ENCODE measurements around the gene CALD1.

Gene CALD1

GRCh38 chr7:134787064-134787463 is 7.6 kb downstream of the CALD1 start:
- Histone ChIP-seq H3K4me3 (ENCODE audit: control insufficient read depth in 1 of 7, extremely low read depth in 1 of 7, insufficient read depth in 4 of 7, low read depth in 2 of 7, low read length in 6 of 7) (no peak overlapping the region), H3K4me1 (ENCODE audit: control extremely low read depth in 1 of 4, control insufficient read depth in 4 of 4, insufficient read depth in 4 of 4, low read length in 3 of 4) (no peaks in the 10 kb centered on the region), H3K27me3 (replicated peaks in 2 of 5; ENCODE audit: control insufficient read depth in 4 of 5, insufficient read depth in 5 of 5, low read length in 4 of 5) (no peaks in the 10 kb centered on the region), H3K36me3 (ENCODE audit: control insufficient read depth in 4 of 4, insufficient read depth in 4 of 4, low read length in 3 of 4) (no peaks in the 10 kb centered on the region), H3K9me3 (ENCODE audit: control extremely low read depth in 1 of 5, control insufficient read depth in 4 of 5, insufficient read depth in 2 of 5, low read depth in 1 of 5, low read length in 4 of 5) (no peaks in the 10 kb centered on the region), H3K27ac (ENCODE audit: insufficient read depth in 1 of 2, low read depth in 1 of 2, low read length in 2 of 2, poor library complexity in 1 of 2, severe bottlenecking in 2 of 2) (no peak overlapping the region)
- no peak for DNase-seq
- no CpG with 5 or more reads among the region's 2 CpGs for WGBS (ENCODE audit: insufficient coverage)
- ChIA-PET POLR2A (no interaction called here), CTCF (interaction anchor here (1.3 kb wide), 1 partner anchor 23 kb away, joined by 3 read pairs; no protein-coding TSS in a partner anchor)

GRCh38 chr7:134787720-134788119 is 8.3 kb downstream of the CALD1 start:
- Histone ChIP-seq H3K4me1 (ENCODE audit: control extremely low read depth in 1 of 4, control insufficient read depth in 4 of 4, insufficient read depth in 4 of 4, low read length in 3 of 4) (no peaks in the 10 kb centered on the region), H3K27me3 (replicated peaks in 2 of 5; ENCODE audit: control insufficient read depth in 4 of 5, insufficient read depth in 5 of 5, low read length in 4 of 5) (no peaks in the 10 kb centered on the region), H3K36me3 (ENCODE audit: control insufficient read depth in 4 of 4, insufficient read depth in 4 of 4, low read length in 3 of 4) (no peaks in the 10 kb centered on the region), H3K9me3 (ENCODE audit: control extremely low read depth in 1 of 5, control insufficient read depth in 4 of 5, insufficient read depth in 2 of 5, low read depth in 1 of 5, low read length in 4 of 5) (peaks cover 0 to under 1% (median 0%) of the 10 kb centered on the region in 5 experiments), H3K4me3 (ENCODE audit: control insufficient read depth in 1 of 7, extremely low read depth in 1 of 7, insufficient read depth in 4 of 7, low read depth in 2 of 7, low read length in 6 of 7) (no peak overlapping the region), H3K27ac (ENCODE audit: insufficient read depth in 1 of 2, low read depth in 1 of 2, low read length in 2 of 2, poor library complexity in 1 of 2, severe bottlenecking in 2 of 2) (no peak overlapping the region)
- no peak for DNase-seq
- 100% methylated on average over 1 of the region's 3 CpGs for WGBS (ENCODE audit: insufficient coverage)
- CTCF ChIA-PET = interaction anchor here (1.0 to 1.3 kb wide), 2 partner anchors 9 to 23 kb away, joined by 3 to 4 read pairs; no protein-coding TSS in a partner anchor
- POLR2A ChIA-PET = no interaction called here

GRCh38 chr7:134788191-134788590 is 8.8 kb downstream of the CALD1 start:
- CTCF ChIA-PET = interaction anchor here (1.0 to 1.3 kb wide), 2 partner anchors 9 to 22 kb away, joined by 3 to 4 read pairs; no protein-coding TSS in a partner anchor
- no peak for DNase-seq
- no peaks in the 10 kb centered on the region for H3K4me1 ChIP-seq (ENCODE audit: control extremely low read depth in 1 of 4, control insufficient read depth in 4 of 4, insufficient read depth in 4 of 4, low read length in 3 of 4)
- no peak overlapping the region for H3K4me3 ChIP-seq (ENCODE audit: control insufficient read depth in 1 of 7, extremely low read depth in 1 of 7, insufficient read depth in 4 of 7, low read depth in 2 of 7, low read length in 6 of 7)
- no peak overlapping the region for H3K27ac ChIP-seq (ENCODE audit: insufficient read depth in 1 of 2, low read depth in 1 of 2, low read length in 2 of 2, poor library complexity in 1 of 2, severe bottlenecking in 2 of 2)
- WGBS (ENCODE audit: insufficient coverage) = 100% methylated on average over 1 of the region's 2 CpGs
- POLR2A ChIA-PET = no interaction called here
- H3K9me3 ChIP-seq (ENCODE audit: control extremely low read depth in 1 of 5, control insufficient read depth in 4 of 5, insufficient read depth in 2 of 5, low read depth in 1 of 5, low read length in 4 of 5) = peaks cover 0 to 2% (median 0%) of the 10 kb centered on the region in 5 experiments
- no peaks in the 10 kb centered on the region for H3K27me3 ChIP-seq (replicated peaks in 2 of 5; ENCODE audit: control insufficient read depth in 4 of 5, insufficient read depth in 5 of 5, low read length in 4 of 5)
- no peaks in the 10 kb centered on the region for H3K36me3 ChIP-seq (ENCODE audit: control insufficient read depth in 4 of 4, insufficient read depth in 4 of 4, low read length in 3 of 4)

- DNase-seq = no peak
- ChIA-PET POLR2A (interaction anchor here (0.7 kb wide), 1 partner anchor 331 kb away, joined by 3 read pairs; no protein-coding TSS in a partner anchor), CTCF (no interaction called here)
- Histone ChIP-seq H3K27me3 (replicated peaks in 2 of 5; ENCODE audit: control insufficient read depth in 4 of 5, insufficient read depth in 5 of 5, low read length in 4 of 5) (no peaks in the 10 kb centered on the region), H3K4me1 (ENCODE audit: control extremely low read depth in 1 of 4, control insufficient read depth in 4 of 4, insufficient read depth in 4 of 4, low read length in 3 of 4) (no peaks in the 10 kb centered on the region), H3K9me3 (ENCODE audit: control extremely low read depth in 1 of 5, control insufficient read depth in 4 of 5, insufficient read depth in 2 of 5, low read depth in 1 of 5, low read length in 4 of 5) (peaks cover 0 to 3% (median 0%) of the 10 kb centered on the region in 5 experiments), H3K4me3 (ENCODE audit: control insufficient read depth in 1 of 7, extremely low read depth in 1 of 7, insufficient read depth in 4 of 7, low read depth in 2 of 7, low read length in 6 of 7) (no peak overlapping the region), H3K36me3 (ENCODE audit: control insufficient read depth in 4 of 4, insufficient read depth in 4 of 4, low read length in 3 of 4) (no peaks in the 10 kb centered on the region), H3K27ac (ENCODE audit: insufficient read depth in 1 of 2, low read depth in 1 of 2, low read length in 2 of 2, poor library complexity in 1 of 2, severe bottlenecking in 2 of 2) (no peak overlapping the region)
- 78% methylated on average over 2 of the region's 2 CpGs for WGBS (ENCODE audit: insufficient coverage)
Observed at GRCh38 chr7:134789967-134790685, 10.7 kb downstream of the CALD1 start.

GRCh38 chr7:134792968-134793367 is 13.5 kb downstream of the CALD1 start:
- peaks cover 0 to 3% (median 0%) of the 10 kb centered on the region in 5 experiments for H3K9me3 ChIP-seq (ENCODE audit: control extremely low read depth in 1 of 5, control insufficient read depth in 4 of 5, insufficient read depth in 2 of 5, low read depth in 1 of 5, low read length in 4 of 5)
- WGBS (ENCODE audit: insufficient coverage) = 100% methylated on average over 8 of the region's 9 CpGs
- H3K4me3 ChIP-seq (ENCODE audit: control insufficient read depth in 1 of 7, extremely low read depth in 1 of 7, insufficient read depth in 4 of 7, low read depth in 2 of 7, low read length in 6 of 7) = no peak overlapping the region
- DNase-seq = no peak
- CTCF ChIA-PET = no interaction called here
- no peaks in the 10 kb centered on the region for H3K27me3 ChIP-seq (replicated peaks in 2 of 5; ENCODE audit: control insufficient read depth in 4 of 5, insufficient read depth in 5 of 5, low read length in 4 of 5)
- H3K4me1 ChIP-seq (ENCODE audit: control extremely low read depth in 1 of 4, control insufficient read depth in 4 of 4, insufficient read depth in 4 of 4, low read length in 3 of 4) = no peaks in the 10 kb centered on the region
- H3K27ac ChIP-seq (ENCODE audit: insufficient read depth in 1 of 2, low read depth in 1 of 2, low read length in 2 of 2, poor library complexity in 1 of 2, severe bottlenecking in 2 of 2) = no peak overlapping the region
- no peaks in the 10 kb centered on the region for H3K36me3 ChIP-seq (ENCODE audit: control insufficient read depth in 4 of 4, insufficient read depth in 4 of 4, low read length in 3 of 4)
- POLR2A ChIA-PET = no interaction called here

GRCh38 chr7:134795231-134795630 is 15.8 kb downstream of the CALD1 start:
- no peaks in the 10 kb centered on the region for H3K36me3 ChIP-seq (ENCODE audit: control insufficient read depth in 4 of 4, insufficient read depth in 4 of 4, low read length in 3 of 4)
- CTCF ChIA-PET = no interaction called here
- H3K4me1 ChIP-seq (ENCODE audit: control extremely low read depth in 1 of 4, control insufficient read depth in 4 of 4, insufficient read depth in 4 of 4, low read length in 3 of 4) = no peaks in the 10 kb centered on the region
- H3K9me3 ChIP-seq (ENCODE audit: control extremely low read depth in 1 of 5, control insufficient read depth in 4 of 5, insufficient read depth in 2 of 5, low read depth in 1 of 5, low read length in 4 of 5) = peaks cover 0 to 3% (median 0%) of the 10 kb centered on the region in 5 experiments
- no peak for DNase-seq
- 93% methylated on average over 3 of the region's 5 CpGs for WGBS (ENCODE audit: insufficient coverage)
- no peaks in the 10 kb centered on the region for H3K27me3 ChIP-seq (replicated peaks in 2 of 5; ENCODE audit: control insufficient read depth in 4 of 5, insufficient read depth in 5 of 5, low read length in 4 of 5)
- no peak overlapping the region for H3K4me3 ChIP-seq (ENCODE audit: control insufficient read depth in 1 of 7, extremely low read depth in 1 of 7, insufficient read depth in 4 of 7, low read depth in 2 of 7, low read length in 6 of 7)
- no peak overlapping the region for H3K27ac ChIP-seq (ENCODE audit: insufficient read depth in 1 of 2, low read depth in 1 of 2, low read length in 2 of 2, poor library complexity in 1 of 2, severe bottlenecking in 2 of 2)
- POLR2A ChIA-PET = interaction anchor here (0.6 kb wide), 1 partner anchor 38 kb away, joined by 3 read pairs; no protein-coding TSS in a partner anchor

- ChIA-PET POLR2A (interaction anchor here (0.6 kb wide), 1 partner anchor 12 kb away, joined by 3 read pairs; no protein-coding TSS in a partner anchor), CTCF (no interaction called here)
Observed at GRCh38 chr7:134798155-134798554, 18.7 kb downstream of the CALD1 start.

More at GRCh38 chr7:134798155-134798554, 18.7 kb downstream of the CALD1 start:
- H3K27ac ChIP-seq (ENCODE audit: insufficient read depth in 1 of 2, low read depth in 1 of 2, low read length in 2 of 2, poor library complexity in 1 of 2, severe bottlenecking in 2 of 2) = no peak overlapping the region
- no CpG with 5 or more reads among the region's 1 CpG for WGBS (ENCODE audit: insufficient coverage)
- no peak for DNase-seq
- H3K4me1 ChIP-seq (ENCODE audit: control extremely low read depth in 1 of 4, control insufficient read depth in 4 of 4, insufficient read depth in 4 of 4, low read length in 3 of 4) = no peaks in the 10 kb centered on the region
- H3K27me3 ChIP-seq (replicated peaks in 2 of 5; ENCODE audit: control insufficient read depth in 4 of 5, insufficient read depth in 5 of 5, low read length in 4 of 5) = no peaks in the 10 kb centered on the region
- no peaks in the 10 kb centered on the region for H3K36me3 ChIP-seq (ENCODE audit: control insufficient read depth in 4 of 4, insufficient read depth in 4 of 4, low read length in 3 of 4)
- no peak overlapping the region for H3K4me3 ChIP-seq (ENCODE audit: control insufficient read depth in 1 of 7, extremely low read depth in 1 of 7, insufficient read depth in 4 of 7, low read depth in 2 of 7, low read length in 6 of 7)
- H3K9me3 ChIP-seq (ENCODE audit: control extremely low read depth in 1 of 5, control insufficient read depth in 4 of 5, insufficient read depth in 2 of 5, low read depth in 1 of 5, low read length in 4 of 5) = peaks cover 0 to 3% (median 0%) of the 10 kb centered on the region in 5 experiments
